T-helper 2 cell treated with Interferon-gamma antibody and Interleukin-4, amounts not matched to agents 5 μg/mL and 100 μg/mL, for 36 hours (primary cell): ENCODE results near the gene PUSL1.

Experiments used
- DNase-seq: peaks from one replicate; pipeline ENCODE4 v3.0.0; 2021; ENCODE audit warnings: low spot score
- H3K27ac Mint-ChIP-seq: one replicate; pipeline ENCODE4 v1.8.0; 2021; ENCODE audit warnings: mild to moderate bottlenecking, mixed read lengths
- H3K27me3 Mint-ChIP-seq: one replicate; pipeline ENCODE4 v1.8.0; 2021; ENCODE audit warnings: low read depth, mixed read lengths
- H3K36me3 Mint-ChIP-seq: one replicate; pipeline ENCODE4 v1.8.0; 2021; ENCODE audit warnings: low read depth, mixed read lengths
- H3K4me1 Mint-ChIP-seq: one replicate; pipeline ENCODE4 v1.8.0; 2021; ENCODE audit warnings: low read depth, mixed read lengths
- H3K4me3 Mint-ChIP-seq: one replicate; pipeline ENCODE4 v1.8.0; 2022; ENCODE audit warnings: mild to moderate bottlenecking, moderate library complexity, mixed read lengths
- H3K9me3 Mint-ChIP-seq: one replicate; pipeline ENCODE4 v1.8.0; 2021; ENCODE audit warnings: mixed read lengths

The PUSL1 gene

DNA sequence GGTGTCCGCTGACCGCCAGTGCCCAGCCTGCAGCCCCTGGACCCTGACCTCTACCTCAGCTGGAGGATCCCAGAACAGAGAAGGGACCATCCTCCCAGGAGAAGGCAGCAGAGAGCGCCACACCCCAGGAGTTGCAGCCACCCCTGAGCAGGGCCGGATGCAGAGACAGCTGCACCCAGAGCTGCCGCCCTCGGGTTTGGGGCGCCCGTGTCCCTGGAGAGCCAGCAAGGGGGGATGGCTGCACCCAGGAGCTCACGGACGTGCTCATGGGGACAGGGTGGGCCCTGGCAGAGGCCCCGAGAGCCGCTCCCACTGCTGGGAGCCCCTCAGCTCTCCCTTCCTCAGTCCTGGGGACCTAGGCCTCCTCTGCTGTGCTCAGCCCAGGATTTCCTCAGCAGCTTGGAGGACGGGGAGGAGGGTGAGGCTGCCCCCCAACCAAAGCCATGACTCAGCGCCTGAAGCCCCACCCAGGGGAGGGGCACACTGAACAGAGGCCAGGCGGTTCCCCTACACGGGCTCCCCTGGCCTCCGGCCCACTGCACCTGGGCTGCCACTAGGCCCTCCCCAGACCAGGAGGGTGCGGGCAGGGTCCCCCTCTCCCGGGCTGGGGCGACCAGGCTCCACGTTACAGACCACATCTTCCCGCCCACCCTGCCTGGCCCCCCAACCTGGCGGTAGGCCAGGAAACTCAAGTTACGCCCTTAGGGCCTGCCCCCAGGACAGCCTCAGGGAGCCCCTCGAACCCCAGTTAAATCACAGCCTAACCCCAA, 2.9 kb upstream of the PUSL1 start:
- peaks cover 1% of the 10 kb centered on the region for H3K36me3 Mint-ChIP-seq
- no peaks in the 10 kb centered on the region for H3K27me3 Mint-ChIP-seq
- no peaks in the 10 kb centered on the region for H3K9me3 Mint-ChIP-seq
- H3K4me3 Mint-ChIP-seq: peak overlapping the region; percentile 89
- peak; percentile 43 for DNase-seq
- H3K27ac Mint-ChIP-seq: peak overlapping the region; percentile 80
- peaks cover 13% of the 10 kb centered on the region for H3K4me1 Mint-ChIP-seq

DNA sequence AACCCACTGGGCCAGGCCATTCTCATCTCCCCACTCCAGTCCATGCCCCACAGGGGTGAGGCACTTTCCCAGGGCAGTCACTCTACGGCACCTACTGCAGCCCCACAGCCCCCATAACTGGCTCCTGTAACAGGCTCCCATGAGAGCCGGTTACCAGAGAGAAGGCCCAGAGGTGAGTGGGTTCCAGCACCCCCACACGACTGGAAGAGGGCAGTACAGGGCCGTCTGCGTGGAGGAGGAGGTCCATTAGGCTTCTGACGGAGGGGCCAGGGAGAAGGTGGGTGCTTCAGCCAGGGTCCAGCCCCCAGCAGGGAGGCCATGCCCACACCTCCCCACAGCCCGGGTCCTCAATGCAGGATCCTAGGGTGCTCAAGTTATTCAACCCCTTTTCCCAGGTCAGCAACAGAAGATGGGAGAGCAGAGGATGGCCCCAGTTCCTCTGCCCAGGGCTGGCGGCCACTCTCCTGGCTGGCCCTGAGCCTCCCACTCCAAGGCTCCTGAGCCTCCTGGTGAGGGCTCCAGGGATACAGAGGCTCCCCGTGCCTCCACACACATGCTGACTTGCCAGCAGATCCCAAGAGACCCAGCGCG, 2.2 kb upstream of the PUSL1 start:
- H3K27ac Mint-ChIP-seq: peak overlapping the region; percentile 80

DNA sequence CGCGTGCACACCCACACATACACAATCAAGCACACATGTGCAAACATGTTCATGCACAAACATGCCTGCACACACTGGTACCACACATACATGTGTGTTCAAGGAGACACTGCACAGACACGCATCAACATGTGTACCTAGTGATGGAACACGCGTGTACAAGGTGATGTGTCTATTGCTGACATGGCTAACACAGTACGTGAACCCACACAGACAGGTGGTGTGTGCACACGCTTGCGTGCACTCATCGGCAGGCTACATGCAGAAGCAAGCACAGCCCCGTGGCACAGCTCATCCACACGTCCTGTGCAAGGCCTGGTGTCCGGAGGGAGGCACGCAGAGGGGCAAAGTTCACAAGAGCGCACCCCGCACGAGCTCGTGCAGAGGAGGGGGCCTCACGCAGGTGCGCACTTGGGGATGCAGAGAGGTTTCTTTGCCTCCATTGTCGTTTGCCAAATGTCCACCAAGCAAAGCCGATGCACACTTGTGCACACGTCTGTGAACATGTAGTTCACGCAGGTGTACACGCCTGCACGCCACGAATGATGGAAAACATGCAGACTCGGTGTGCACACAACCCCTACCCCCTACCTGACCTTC, 1.6 kb upstream of the PUSL1 start:
- Mint-ChIP-seq H3K36me3 (peaks cover 1% of the 10 kb centered on the region), H3K27me3 (no peaks in the 10 kb centered on the region), H3K27ac (peak overlapping the region; percentile 80), H3K4me1 (peaks cover 13% of the 10 kb centered on the region), H3K4me3 (peak overlapping the region; percentile 89), H3K9me3 (no peaks in the 10 kb centered on the region)
- no peak for DNase-seq

More for the DNA sequence above, 2.2 kb upstream of the PUSL1 start:
- DNase-seq: no peak
- Mint-ChIP-seq H3K4me3 (peak overlapping the region; percentile 89), H3K27me3 (no peaks in the 10 kb centered on the region), H3K9me3 (no peaks in the 10 kb centered on the region), H3K4me1 (peaks cover 13% of the 10 kb centered on the region), H3K36me3 (peaks cover 1% of the 10 kb centered on the region)

DNA sequence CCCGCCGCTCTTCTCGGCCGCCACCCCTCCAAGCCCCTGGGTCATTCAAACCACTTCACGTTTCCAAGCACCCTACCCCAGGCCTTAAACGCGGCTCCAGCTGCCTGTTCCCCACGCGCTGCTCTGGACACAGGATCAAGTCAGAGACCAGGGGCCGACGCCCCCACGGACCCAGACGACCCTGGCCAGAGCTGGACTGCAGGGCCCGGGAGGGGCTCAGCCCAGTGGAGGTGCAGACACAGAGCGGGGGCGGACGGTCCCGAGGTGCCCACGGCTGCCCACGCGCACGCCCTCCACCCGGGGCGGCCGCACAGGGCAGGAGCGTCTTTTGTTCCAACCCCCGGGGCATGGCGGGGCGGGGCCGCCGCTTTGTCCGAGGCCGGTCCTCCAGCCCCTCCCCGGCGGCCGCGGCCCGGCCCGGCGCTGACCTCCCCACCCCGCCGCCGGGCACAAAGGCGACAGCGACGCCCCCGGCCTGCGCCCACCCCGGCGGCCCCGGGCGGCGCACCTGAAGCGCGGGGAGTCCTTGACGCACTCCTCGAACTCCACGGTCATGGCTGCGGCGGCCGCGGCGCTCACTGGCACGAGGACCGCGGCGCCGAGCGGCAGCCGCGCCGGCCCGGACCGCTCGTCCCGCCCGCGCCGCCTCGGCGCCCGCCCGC, 1.0 kb upstream of the PUSL1 start:
- Mint-ChIP-seq H3K27me3 (no peaks in the 10 kb centered on the region), H3K4me1 (peaks cover 13% of the 10 kb centered on the region), H3K4me3 (peak overlapping the region; percentile 89), H3K27ac (peak overlapping the region; percentile 80), H3K36me3 (peaks cover 1% of the 10 kb centered on the region), H3K9me3 (no peaks in the 10 kb centered on the region)
- peak; percentile 38 for DNase-seq

DNA sequence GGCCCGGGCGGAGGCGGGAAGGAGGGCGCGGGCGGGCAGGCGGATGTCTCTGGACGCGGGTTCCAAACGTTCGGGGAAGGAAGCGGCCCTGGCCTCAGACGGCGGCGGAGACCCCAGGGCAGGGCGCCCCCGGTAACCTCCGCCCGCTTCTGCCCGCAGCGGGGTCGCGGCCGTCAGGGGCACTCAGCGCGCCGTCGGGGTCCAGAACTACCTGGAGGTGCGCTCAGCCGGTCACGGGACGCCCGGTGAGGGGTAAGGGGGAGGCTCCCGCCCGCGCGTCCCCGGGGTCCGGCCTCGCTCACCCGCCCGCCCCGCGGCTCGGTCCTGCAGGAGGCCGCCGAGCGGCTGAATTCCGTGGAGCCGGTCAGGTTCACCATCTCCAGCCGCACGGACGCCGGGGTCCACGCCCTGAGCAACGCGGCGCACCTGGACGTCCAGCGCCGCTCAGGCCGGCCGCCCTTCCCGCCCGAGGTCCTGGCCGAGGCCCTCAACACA, 406 bp downstream of the PUSL1 start:
- no peaks in the 10 kb centered on the region for H3K9me3 Mint-ChIP-seq
- peaks cover 15% of the 10 kb centered on the region for H3K4me1 Mint-ChIP-seq
- H3K36me3 Mint-ChIP-seq: peaks cover 4% of the 10 kb centered on the region
- H3K4me3 Mint-ChIP-seq: peak overlapping the region; percentile 84
- no peak for DNase-seq
- H3K27me3 Mint-ChIP-seq: no peaks in the 10 kb centered on the region
- peak overlapping the region; percentile 79 for H3K27ac Mint-ChIP-seq

DNA sequence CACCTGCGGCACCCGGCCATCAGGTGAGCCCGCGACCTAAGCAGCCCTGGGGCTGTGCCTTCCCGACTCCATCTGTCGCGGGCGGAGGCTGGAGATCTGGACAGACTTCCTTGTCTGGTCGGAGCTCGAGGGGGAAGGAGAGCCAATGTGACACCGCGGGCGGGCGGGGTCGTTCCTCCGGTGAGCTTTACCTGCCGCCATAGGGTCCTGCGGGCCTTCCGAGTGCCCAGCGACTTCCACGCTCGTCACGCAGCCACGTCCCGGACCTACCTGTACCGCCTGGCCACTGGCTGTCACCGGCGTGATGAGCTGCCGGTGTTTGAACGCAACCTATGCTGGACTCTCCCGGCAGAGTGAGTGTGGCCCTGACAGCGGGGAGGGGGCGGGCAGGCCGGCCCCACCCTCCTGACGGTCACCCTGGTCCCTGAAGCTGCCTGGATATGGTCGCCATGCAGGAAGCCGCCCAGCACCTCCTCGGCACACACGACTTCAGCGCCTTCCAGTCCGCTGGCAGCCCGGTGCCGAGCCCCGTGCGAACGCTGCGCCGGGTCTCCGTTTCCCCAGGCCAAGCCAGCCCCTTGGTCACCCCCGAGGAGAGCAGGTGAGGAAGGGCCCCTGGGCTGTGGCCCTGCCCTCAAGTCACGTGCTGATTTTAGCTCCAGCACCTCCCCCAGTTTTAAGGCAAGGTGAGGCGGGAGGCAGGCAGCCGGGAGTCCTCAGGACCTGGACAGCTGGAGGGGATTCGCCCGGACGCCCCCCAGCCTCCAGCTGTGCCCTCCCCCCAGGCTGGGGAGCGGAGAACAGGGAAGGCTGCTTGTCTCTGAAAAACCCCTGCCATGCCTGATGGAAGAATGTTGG, 1.1 kb downstream of the PUSL1 start:
- H3K27me3 Mint-ChIP-seq: no peaks in the 10 kb centered on the region
- H3K27ac Mint-ChIP-seq: peak overlapping the region; percentile 31
- H3K36me3 Mint-ChIP-seq: peaks cover 4% of the 10 kb centered on the region
- peaks cover 15% of the 10 kb centered on the region for H3K4me1 Mint-ChIP-seq
- peak overlapping the region; percentile 70 for H3K4me3 Mint-ChIP-seq
- no peaks in the 10 kb centered on the region for H3K9me3 Mint-ChIP-seq
- DNase-seq: no peak

DNA sequence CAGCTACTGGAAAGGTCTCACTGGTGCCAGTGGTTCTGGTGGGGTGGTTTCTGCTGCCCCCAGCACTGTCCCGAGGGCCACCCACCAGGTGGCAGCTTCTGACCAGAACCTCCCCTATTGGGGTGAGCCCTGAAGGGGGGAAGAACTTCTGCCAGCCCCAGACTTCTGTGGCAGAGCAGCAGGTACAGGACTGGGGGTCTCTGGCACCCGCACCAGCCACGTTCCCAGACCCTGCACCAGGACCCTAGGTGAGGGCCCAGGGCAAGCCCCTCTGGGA, 1.6 kb downstream of the PUSL1 start:
- DNase-seq: no peak
- Mint-ChIP-seq H3K36me3 (peaks cover 8% of the 10 kb centered on the region), H3K4me3 (peak overlapping the region; percentile 70), H3K27me3 (no peaks in the 10 kb centered on the region), H3K27ac (no peak overlapping the region), H3K4me1 (peaks cover 15% of the 10 kb centered on the region), H3K9me3 (no peaks in the 10 kb centered on the region)

DNA sequence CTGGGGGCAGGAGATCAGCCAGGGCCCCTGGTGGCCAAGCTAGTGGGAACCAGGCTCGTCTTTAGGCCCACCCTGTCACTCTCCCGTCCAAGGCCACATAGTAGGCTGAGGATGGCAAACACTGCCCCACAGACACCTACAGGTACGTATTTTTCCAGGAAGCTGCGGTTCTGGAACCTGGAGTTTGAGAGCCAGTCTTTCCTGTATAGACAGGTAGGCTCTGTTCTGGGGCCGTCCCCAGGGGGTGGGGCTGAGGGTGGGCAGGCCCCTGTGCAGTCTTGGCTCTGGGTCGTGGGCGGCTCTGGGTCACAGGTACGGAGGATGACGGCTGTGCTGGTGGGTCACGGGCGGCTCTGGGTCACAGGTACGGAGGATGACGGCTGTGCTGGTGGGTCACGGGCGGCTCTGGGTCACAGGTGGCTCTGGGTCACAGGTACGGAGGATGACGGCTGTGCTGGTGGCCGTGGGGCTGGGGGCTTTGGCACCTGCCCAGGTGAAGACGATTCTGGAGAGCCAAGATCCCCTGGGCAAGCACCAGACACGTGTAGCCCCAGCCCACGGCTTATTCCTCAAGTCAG, 2.2 kb downstream of the PUSL1 start:
- Mint-ChIP-seq H3K9me3 (no peaks in the 10 kb centered on the region), H3K36me3 (peaks cover 8% of the 10 kb centered on the region), H3K27ac (no peak overlapping the region), H3K27me3 (no peaks in the 10 kb centered on the region), H3K4me1 (peaks cover 15% of the 10 kb centered on the region), H3K4me3 (peak overlapping the region; percentile 38)
- no peak for DNase-seq

DNA sequence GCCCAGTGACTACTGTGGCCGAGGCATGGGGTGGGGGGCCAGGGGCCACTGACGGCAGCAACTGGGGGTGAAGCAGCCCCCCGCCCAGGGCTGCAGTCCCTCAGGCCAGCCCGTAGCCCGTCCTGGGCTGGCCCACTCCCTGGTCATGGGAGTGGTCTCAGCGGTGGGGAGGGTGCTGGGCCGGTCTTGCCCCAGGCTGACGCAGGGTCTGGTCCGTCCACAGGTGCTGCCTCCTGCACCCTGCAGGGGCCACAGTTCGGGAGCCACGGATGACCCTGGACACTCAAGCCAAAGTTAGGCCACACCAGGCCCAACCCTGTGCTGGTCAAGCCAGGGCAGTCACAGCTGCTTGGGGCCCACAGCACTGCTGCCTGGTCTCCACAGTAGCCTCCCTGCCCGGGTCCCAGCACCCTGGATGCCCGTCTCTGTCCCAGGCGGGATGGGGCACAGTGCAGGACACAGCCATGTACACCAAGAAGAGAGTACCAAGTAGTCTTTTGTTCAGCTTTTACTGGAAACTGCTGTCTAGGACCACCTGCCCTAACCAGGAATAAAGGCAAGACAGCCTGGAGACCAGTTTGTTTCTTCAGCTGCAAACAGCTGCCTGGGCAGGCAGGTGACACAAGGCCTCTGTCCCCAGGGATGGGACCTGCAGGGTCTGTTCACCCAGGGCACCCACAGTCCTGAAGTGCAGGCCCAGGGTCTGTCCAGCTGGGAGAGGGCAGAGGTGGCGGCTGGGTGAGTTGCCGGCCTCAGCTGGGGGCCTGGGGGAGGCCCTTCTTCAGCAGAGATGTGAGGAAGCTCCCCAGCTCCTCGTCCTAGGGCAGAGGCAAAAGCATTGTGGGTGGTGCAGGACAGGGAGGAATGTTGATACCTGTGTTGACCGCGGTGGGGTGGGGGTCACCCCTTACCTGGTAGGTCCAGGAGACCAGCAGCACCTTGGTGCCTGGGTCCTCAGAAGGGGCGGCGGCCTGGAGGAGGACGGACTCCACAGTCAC, 3.0 kb downstream of the PUSL1 start:
- Mint-ChIP-seq H3K4me3 (no peak overlapping the region), H3K4me1 (peaks cover 8% of the 10 kb centered on the region), H3K36me3 (peaks cover 11% of the 10 kb centered on the region), H3K27me3 (no peaks in the 10 kb centered on the region), H3K9me3 (no peaks in the 10 kb centered on the region), H3K27ac (no peak overlapping the region)
- no peak for DNase-seq

DNA sequence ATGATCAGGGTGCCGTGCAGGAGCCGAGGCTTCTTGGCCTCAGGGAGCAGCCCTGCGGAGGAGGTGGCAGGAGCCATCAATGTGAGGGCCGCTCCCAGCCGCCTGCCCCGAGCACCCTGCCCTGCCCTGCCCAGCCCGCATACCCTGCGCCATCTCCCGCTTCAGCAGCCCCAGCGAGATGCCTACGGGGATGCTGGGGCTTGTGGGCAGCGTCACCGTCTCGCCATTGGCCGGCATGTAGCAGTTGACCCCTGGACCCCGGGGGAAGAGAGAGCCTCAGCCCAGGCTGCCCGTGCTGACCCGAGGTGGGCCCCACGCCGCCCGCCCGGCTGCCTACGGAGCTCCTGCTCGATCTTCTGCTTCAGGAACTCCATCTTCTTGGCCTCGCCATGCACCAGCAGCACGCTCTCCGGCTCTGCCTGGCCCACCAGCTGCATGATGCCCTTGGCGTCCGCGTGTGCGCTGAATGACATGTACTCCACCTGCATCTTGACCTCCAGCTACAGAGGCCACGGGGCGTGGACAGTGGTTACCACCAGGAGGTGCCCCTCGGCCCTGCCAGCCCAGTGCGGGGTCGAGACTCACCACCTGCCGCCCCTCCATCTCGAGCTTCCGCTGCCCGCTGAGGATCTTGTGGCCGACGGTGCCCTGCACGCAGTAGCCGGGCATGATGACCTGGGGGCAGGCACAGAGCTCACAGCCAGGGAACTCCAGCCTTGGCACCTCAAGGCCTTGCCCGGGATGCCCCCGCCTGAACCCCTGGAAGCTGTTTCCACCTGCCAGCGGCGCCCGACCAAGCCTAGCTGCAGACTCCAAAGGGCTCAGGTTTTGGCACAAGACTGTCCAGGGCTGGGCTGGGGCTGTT, 4.3 kb downstream of the PUSL1 start:
- Mint-ChIP-seq H3K9me3 (no peaks in the 10 kb centered on the region), H3K36me3 (peaks cover 16% of the 10 kb centered on the region), H3K4me3 (no peak overlapping the region), H3K27ac (no peak overlapping the region), H3K27me3 (no peaks in the 10 kb centered on the region), H3K4me1 (peaks cover 2% of the 10 kb centered on the region)
- no peak for DNase-seq

DNA sequence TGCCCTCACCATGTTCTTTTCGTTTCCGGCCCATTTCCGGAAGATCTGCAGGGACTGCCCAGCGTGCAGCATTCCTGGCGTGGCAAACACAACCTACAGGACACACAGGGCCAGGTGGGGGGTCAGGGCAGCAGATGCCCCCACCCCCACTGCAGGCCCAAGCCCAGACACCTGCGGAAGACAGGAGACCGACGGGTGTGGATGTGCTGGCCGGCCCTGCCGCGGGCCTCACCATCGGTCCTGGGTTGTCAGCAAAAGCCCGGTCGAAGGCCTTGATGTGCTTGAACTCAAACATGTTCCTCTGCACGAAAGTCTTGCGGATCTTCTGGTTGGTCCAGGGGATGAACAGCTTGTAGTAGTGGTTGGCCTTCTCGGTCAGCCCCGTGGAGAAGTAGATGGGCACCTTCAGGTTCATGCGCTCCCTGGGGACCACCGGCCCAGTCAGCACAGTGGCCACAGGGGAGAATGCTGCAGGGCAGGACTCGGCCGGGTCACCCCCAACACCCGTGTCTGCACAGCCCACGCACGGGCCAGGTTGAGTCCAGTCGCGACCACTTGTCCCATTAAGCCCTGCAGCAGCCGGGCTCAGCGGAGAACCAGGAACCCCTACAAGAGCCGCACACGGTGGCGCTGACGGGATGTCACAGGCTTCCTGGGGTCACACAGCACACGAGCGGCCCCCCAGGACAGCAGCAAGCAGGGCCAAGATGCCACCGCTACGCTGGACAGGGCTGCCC, 5.3 kb downstream of the PUSL1 start:
- Mint-ChIP-seq H3K27me3 (no peaks in the 10 kb centered on the region), H3K4me3 (no peak overlapping the region), H3K36me3 (peaks cover 18% of the 10 kb centered on the region), H3K9me3 (no peaks in the 10 kb centered on the region), H3K4me1 (peaks cover 2% of the 10 kb centered on the region), H3K27ac (no peak overlapping the region)
- no peak for DNase-seq
